GM21786 (cell line): Measurements from ENCODE around the gene RAB9A.
"Not testable (repeated sequence)": the region's sequence is repeated elsewhere in the genome, so short reads cannot be mapped to it uniquely, and the experiment has no call there.

Experiments
- ATAC-seq: cut with Tn5 transposase; IDR thresholded peaks from one replicate; pipeline ENCODE4 v1.9.1; 2021; ENCODE audit not compliant: unreplicated experiment

RAB9A gene

GRCh38 chrX:13699183-13699826 lies 10.4 kb downstream of the RAB9A start:
- peak; percentile 44 for ATAC-seq

- ATAC-seq: no peak
These were observed 11.5 kb downstream of the RAB9A start for GRCh38 chrX:13700380-13700779.

DNA sequence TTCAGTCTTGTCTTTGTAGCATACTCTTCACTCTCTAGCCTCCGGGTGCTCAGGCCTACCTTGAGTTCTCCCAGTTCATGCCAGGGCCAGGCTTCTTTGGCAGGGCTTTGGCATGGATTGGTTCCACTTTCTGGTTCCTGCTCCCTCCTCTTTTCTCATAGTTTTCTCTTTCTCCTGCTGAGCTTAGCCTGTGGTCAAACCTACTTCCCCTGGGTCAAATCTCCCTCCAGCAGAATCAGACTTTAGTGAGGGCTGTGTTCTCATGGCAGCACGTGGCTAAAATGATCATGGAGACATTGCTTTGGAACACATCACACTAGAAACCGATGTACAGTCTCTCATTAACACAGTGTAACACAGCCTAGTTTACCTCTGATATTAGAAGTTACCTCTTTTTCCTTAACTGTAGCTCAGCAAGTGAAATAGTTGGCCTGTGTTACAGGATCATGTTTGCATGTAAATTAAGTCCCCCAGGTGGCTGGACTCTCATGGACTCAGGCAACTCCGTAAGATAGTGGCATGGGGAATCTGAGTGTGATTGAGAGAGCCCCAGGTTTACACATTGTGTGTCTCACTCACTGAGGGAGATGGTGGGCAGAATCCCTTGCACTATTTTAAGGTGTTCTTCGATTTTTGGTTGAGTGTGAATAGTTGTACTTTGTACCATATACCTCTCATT lies 13.3 kb downstream of the RAB9A start:
- ATAC-seq: no peak

DNA sequence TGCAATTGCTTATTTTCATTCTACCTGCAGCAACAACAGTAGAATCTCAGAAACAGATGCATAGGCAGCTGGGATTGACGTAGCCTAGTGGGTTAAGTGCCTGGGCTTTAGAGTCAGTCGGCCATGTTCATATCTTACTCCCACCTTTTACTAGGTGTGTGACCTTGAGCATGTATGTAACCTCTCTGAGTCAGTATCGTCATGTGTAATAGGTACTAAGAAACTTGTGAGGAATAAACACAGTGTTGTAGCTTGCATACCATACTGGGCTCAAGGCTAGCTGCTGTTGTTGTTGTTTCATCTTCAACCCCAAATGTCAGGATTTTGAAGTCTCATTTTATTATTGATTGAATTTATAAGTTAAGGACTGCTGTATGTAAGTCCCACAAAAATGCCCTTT lies 14.2 kb downstream of the RAB9A start:
- no peak for ATAC-seq

DNA sequence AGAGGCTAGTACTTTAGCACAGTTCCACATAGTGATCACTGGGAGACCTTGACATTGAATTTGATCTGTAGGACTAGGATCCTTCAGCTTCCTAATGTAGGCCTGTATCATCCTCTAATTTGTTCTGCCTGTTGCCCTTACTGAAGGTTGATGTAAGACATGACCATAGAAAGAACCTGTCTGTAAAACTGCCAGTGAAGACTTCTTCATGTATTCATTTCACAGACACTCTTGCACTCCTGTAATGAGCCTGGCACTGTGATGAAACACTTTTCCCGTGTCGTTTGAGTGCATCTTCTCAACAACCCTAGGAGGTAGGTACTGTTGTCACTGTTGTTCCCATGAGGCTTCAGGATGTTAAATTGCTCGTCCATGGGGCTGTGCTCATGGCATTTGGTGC lies 14.7 kb downstream of the RAB9A start:
- ATAC-seq: no peak

DNA sequence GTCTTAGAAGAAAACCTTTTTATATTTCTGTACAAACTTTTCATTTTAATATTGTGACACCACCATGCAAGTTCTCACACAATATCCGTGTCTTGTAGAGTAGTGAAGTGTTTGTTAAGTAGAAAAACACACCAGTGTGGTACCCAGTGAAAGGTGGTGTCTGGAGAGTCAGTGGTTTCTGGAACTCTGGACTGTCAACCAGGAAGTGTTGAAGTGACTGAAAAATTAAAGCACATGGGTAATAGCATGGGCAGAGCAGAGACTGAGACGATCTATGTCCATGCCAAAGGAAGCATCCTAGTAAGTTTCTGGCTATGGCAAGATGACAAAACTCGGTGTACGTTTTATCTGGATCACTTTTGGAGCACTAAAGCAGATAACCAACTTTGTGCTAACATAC lies 22.2 kb downstream of the RAB9A start:
- no peak for ATAC-seq

GRCh38 chrX:13716455-13716854 lies 27.5 kb downstream of the RAB9A start:
- ATAC-seq: no peak

GRCh38 chrX:13716905-13717304 lies 28.0 kb downstream of the RAB9A start:
- no peak for ATAC-seq

GRCh38 chrX:13717700-13718472 lies 29.0 kb downstream of the RAB9A start:
- no peak for ATAC-seq

GRCh38 chrX:13719192-13719856 lies 30.4 kb downstream of the RAB9A start:
- no peak for ATAC-seq

- no peak for ATAC-seq
These were observed 32.4 kb downstream of the RAB9A start for GRCh38 chrX:13721371-13721770.

DNA sequence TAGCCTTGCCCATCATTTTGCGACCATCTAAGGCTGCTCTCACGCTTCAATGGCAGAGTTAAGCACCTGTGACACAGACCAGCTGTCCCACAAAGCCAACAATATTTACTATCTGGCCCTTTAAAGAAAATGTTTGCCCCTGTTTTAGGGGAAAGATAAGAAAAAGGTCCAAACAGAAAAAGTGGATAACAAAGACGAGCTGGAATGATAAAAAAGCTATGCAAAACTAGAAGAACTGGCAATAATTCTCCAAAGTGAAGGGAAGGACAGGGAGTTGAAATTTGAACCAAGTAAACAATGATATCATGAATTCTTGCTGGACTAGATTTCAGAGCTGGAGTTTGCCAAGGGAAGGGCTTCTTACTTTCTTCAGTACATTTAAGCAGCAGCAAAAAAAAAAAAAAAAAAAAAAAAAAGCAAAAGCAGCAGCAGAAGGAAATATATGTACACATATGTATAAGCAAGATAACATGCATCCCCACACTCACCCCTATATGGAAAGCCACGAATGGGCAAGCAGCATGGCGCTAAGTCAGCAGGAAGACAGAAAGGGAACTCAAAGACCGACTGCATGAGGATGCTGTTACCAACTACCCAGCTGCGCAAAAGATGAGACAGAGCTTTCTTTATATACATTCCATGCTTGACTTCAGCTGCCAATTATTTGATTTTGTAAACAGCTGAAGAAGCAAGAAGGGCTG lies 33.0 kb downstream of the RAB9A start:
- ATAC-seq: no peak

GRCh38 chrX:13724878-13725277 lies 36.0 kb downstream of the RAB9A start:
- not testable (repeated sequence) for ATAC-seq

DNA sequence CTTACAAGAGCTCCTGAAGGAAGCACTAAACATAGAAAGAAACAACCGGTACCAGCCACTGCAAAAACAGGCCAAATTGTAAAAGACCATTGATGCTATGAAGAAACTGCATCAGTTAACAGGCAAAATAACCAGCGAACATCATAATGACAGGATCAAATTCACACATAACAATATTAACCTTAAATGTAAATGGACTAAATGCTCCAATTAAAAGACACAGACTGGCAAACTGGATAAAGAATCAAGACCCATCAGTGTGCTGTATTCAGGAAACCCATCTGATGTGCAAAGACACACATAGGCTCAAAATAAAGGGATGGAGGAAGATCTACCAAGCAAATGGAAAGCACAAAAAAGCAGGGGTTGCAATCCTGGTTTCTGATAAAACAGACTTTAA lies 37.7 kb downstream of the RAB9A start:
- not testable (repeated sequence) for ATAC-seq

GRCh38 chrX:13730523-13730922 lies 41.6 kb downstream of the RAB9A start:
- ATAC-seq: not testable (repeated sequence)

GRCh38 chrX:13732246-13733067 lies 43.5 kb downstream of the RAB9A start:
- ATAC-seq: no peak

- ATAC-seq: no peak
These were observed 44.6 kb downstream of the RAB9A start for GRCh38 chrX:13733506-13733905.

DNA sequence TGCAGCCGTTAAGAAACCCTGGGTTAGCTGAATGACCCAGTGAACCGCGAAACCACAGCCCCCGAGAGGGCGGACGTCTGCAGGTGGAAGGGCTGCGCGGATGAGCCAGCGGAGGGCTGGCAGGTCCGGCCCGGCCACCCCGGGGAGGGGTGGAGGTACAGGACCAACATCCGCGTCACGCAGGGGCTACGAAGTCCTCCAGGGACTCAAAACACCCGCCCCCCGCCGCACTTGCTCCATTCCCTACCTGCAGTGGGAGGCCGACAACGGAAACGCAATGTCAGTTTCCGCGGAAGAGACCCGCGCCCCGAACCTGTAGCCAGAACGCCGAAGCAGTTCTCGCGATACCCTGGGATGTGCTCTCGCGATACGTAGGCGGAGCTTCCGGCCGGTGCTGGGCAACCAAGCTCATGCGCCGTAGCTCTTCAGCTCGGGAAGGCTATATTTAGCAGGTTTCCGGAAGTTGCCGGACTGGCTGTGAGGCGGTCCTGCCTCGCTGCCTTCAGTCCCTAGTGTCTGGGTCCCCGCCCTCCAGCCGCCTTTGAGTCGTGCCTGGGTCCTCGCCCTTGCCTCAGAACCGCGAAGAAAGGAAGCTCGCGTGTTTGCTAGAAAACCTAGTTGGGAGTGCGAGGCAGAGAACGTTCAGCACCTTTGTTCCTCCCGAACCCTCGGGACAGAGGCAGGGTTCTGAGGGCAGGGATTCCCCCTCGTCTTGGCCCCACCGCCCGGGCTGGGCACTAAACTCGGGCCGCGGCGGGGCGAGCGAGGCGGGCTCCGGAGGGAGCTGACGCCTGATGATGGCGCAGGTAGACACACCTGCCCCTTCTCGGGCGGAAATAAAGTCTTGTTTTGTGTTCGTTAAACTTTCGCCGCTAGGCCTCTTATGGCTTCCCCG lies 45.6 kb downstream of the RAB9A start, which contains the start of the genes OFD1 and TRAPPC2:
Gene OFD1, plus strand, starts transcription at position 471 of the 895 bp plus-strand sequence. Its CDS starts 324 bp downstream, at position 795.
Gene TRAPPC2, minus strand, starts transcription at position 343 of the 895 bp plus-strand sequence. CDS start 14,657 bp downstream, outside the sequence.
- peak; percentile 94 for ATAC-seq

DNA sequence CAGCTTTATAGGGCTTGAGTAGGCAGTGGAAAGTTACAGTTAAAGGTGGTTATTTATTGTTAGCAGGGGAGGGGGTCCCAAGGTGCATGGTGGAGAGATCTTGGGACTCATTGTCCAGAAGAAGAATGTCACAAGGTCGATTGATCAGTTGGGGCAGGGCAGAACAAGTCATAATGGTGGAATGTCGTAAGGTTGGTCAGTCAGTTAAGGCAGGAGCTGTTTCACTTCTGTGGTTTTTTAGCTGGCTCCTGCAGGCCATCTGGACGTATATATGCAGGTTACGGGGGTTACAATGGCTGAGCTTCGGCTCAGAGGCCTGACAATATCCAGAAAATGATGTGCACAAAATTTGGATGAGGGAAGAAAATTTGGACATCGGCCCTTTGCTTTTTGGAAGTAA lies 52.8 kb downstream of the RAB9A start:
- ATAC-seq: no peak
